Hepatocyte (in vitro differentiated cells): ENCODE results near the gene DDAH2. TPM values are rescaled to one million over a fixed set of nuclear protein-coding genes. Genes with fewer than 3 reads are reported as not detected.

Experiments used
- DNase-seq: peaks from one replicate; pipeline ENCODE4 v3.0.0-alpha.2; 2016; ENCODE audit warnings: low spot score
- H2AFZ ChIP-seq: fragments of 200-600 bp; sonication (generic); 2 replicates; pipeline ENCODE4 v1.6.0; 2016; ENCODE audit warnings: antibody characterized with exemption, mild to moderate bottlenecking
- H3K27ac ChIP-seq: fragments of 200-600 bp; sonication (generic); 2 replicates; pipeline ENCODE4 v1.5.1; 2016; ENCODE audit warnings: mild to moderate bottlenecking
- H3K27me3 ChIP-seq: fragments of 200-600 bp; sonication (generic); 2 replicates; pipeline ENCODE4 v1.6.1; 2016
- H3K36me3 ChIP-seq: fragments of 200-600 bp; sonication (generic); replicated peaks from 2 replicates; pipeline ENCODE4 v1.5.1; 2016; ENCODE audit warnings: low read depth; ENCODE audit not compliant: insufficient read depth
- H3K4me1 ChIP-seq: fragments of 200-600 bp; sonication (generic); 2 replicates; pipeline ENCODE4 v1.5.1; 2016; ENCODE audit warnings: mild to moderate bottlenecking, moderate library complexity; ENCODE audit not compliant: insufficient read depth
- H3K4me2 ChIP-seq: fragments of 200-600 bp; sonication (generic); 2 replicates; pipeline ENCODE4 v1.6.0; 2016
- H3K4me3 ChIP-seq: fragments of 200-600 bp; sonication (generic); 2 replicates; pipeline ENCODE4 v1.5.1; 2016; ENCODE audit warnings: mild to moderate bottlenecking
- H3K79me2 ChIP-seq: fragments of 200-600 bp; sonication (generic); 2 replicates; pipeline ENCODE4 v1.6.0; 2017; ENCODE audit warnings: mild to moderate bottlenecking
- H3K9me2 ChIP-seq: fragments of 200-600 bp; sonication (generic); replicated peaks from 2 replicates; pipeline ENCODE4 v1.6.0; 2017; ENCODE audit warnings: mild to moderate bottlenecking; ENCODE audit not compliant: insufficient read depth
- H3K9me3 ChIP-seq: fragments of 200-600 bp; sonication (generic); 2 replicates; pipeline ENCODE4 v1.5.1; 2016; ENCODE audit warnings: low read depth, mild to moderate bottlenecking
- H4K20me1 ChIP-seq: fragments of 200-600 bp; sonication (generic); 2 replicates; pipeline ENCODE4 v1.6.0; 2016; ENCODE audit warnings: mild to moderate bottlenecking; ENCODE audit not compliant: insufficient read depth, poor library complexity, severe bottlenecking
- CTCF ChIP-seq: fragments of 200-600 bp; sonication (generic); IDR thresholded peaks from 2 replicates; pipeline ENCODE4 v1.5.1; 2016; ENCODE audit warnings: antibody characterized with exemption, mild to moderate bottlenecking; ENCODE audit not compliant: poor library complexity
- EZH2 ChIP-seq: fragments of 200-600 bp; sonication (generic); IDR thresholded peaks from 2 replicates; pipeline ENCODE4 v1.6.1; 2016; ENCODE audit warnings: antibody characterized with exemption, mild to moderate bottlenecking, borderline replicate concordance
- EZH2phosphoT487 ChIP-seq: fragments of 200-600 bp; sonication (generic); IDR thresholded peaks from one replicate; pipeline ENCODE4 v1.6.1; 2018; ENCODE audit warnings: antibody characterized with exemption, mild to moderate bottlenecking, low read depth, moderate library complexity; ENCODE audit not compliant: unreplicated experiment, severe bottlenecking
- WGBS: methylation state at CpG from one replicate; pipeline ENCODE4 v1.1.6; 2016; ENCODE audit warnings: low lambda C conversion rate; ENCODE audit errors: missing lambda C conversion rate; 5-methylcytosine and 5-hydroxymethylcytosine counted together
- polyA plus RNA-seq: library from polyadenylated mRNA; unstranded; fragments of >200 nt; fragmentation: Nextera tagmentation; extraction: Ambion mirVana; gene quantifications from 2 replicates; pipeline ENCODE4 v1.2.1, GENCODE V29; 2016
- total RNA-seq: library from RNA; depleted of rRNA; stranded (reverse); fragments of >200 nt; gene quantifications from 2 replicates; pipeline ENCODE4 v1.2.3, GENCODE V29; 2014

Gene DDAH2
- total and polyA plus RNA-seq, 2 experiments from 2014 or later: 93.8 to 157 TPM

GRCh38 chr6:31690231-31691077 is 38.6 kb downstream of the DDAH2 start:
- Histone ChIP-seq H3K4me2 (peak overlapping the region; percentile 62), H3K4me1 (peaks cover 6% of the 10 kb centered on the region), H3K9me2 (no peaks in the 10 kb centered on the region), H2AFZ (no peak overlapping the region), H3K79me2 (no peaks in the 10 kb centered on the region), H3K27ac (peak overlapping the region; percentile 94), H4K20me1 (no peaks in the 10 kb centered on the region), H3K9me3 (no peaks in the 10 kb centered on the region), H3K4me3 (no peak overlapping the region), H3K27me3 (no peaks in the 10 kb centered on the region), H3K36me3 (no peaks in the 10 kb centered on the region)
- peak; percentile 79 for DNase-seq
- TF ChIP-seq CTCF (no peak), EZH2phosphoT487 (no peak), EZH2 (no peak)
- WGBS: 51% methylated on average over 10 of the region's 10 CpGs

- Histone ChIP-seq H3K4me2 (peak overlapping the region; percentile 62), H3K27ac (peak overlapping the region; percentile 94), H3K79me2 (no peaks in the 10 kb centered on the region), H4K20me1 (no peaks in the 10 kb centered on the region), H3K36me3 (no peaks in the 10 kb centered on the region), H3K4me1 (peaks cover 6% of the 10 kb centered on the region), H3K9me2 (no peaks in the 10 kb centered on the region), H3K27me3 (no peaks in the 10 kb centered on the region), H2AFZ (no peak overlapping the region), H3K9me3 (no peaks in the 10 kb centered on the region), H3K4me3 (no peak overlapping the region)
- DNase-seq: no peak
- 77% methylated on average over 8 of the region's 11 CpGs for WGBS
- TF ChIP-seq CTCF: no peak
- TF ChIP-seq EZH2phosphoT487: no peak
- no peak for TF ChIP-seq EZH2
Measured at GRCh38 chr6:31689249-31690110, 39.6 kb downstream of the DDAH2 start.

GRCh38 chr6:31687860-31688693 is 41.0 kb downstream of the DDAH2 start:
- Histone ChIP-seq H3K27me3 (no peaks in the 10 kb centered on the region), H3K4me1 (peaks cover 6% of the 10 kb centered on the region), H3K4me2 (no peak overlapping the region), H3K4me3 (no peak overlapping the region), H3K9me3 (no peaks in the 10 kb centered on the region), H2AFZ (no peak overlapping the region), H3K9me2 (no peaks in the 10 kb centered on the region), H3K27ac (no peak overlapping the region), H3K36me3 (no peaks in the 10 kb centered on the region), H3K79me2 (no peaks in the 10 kb centered on the region), H4K20me1 (no peaks in the 10 kb centered on the region)
- no peak for TF ChIP-seq EZH2phosphoT487
- TF ChIP-seq CTCF: no peak
- no peak for TF ChIP-seq EZH2
- 90% methylated on average over 13 of the region's 14 CpGs for WGBS
- no peak for DNase-seq
